ENCODE results near the gene ERG28.

- TF ChIP-seq, protein P1, sequence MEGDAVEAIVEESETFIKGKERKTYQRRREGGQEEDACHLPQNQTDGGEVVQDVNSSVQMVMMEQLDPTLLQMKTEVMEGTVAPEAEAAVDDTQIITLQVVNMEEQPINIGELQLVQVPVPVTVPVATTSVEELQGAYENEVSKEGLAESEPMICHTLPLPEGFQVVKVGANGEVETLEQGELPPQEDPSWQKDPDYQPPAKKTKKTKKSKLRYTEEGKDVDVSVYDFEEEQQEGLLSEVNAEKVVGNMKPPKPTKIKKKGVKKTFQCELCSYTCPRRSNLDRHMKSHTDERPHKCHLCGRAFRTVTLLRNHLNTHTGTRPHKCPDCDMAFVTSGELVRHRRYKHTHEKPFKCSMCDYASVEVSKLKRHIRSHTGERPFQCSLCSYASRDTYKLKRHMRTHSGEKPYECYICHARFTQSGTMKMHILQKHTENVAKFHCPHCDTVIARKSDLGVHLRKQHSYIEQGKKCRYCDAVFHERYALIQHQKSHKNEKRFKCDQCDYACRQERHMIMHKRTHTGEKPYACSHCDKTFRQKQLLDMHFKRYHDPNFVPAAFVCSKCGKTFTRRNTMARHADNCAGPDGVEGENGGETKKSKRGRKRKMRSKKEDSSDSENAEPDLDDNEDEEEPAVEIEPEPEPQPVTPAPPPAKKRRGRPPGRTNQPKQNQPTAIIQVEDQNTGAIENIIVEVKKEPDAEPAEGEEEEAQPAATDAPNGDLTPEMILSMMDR (conservative IDR thresholded peaks at IDR 0.05), result no peak
- TF ChIP-seq EZH2 (IDR thresholded peaks at IDR 0.05; ENCODE audit: low read depth), result no peak
Measured at GRCh38 chr14:75660630-75661498, at the start of gene ERG28, which contains the start of gene TTLL5.
